Endothelial cell of umbilical vein (primary cell): Measurements from ENCODE around the gene KCNMA1.

Source experiments
- CTCF ChIP-seq, 2 donors: IDR thresholded peaks; 1 replicate in 1 of 2; 2 replicates in 1 of 2; pipeline ENCODE4 v1.5.1; 2011; ENCODE audit warnings: low read length in 2 of 2, mild to moderate bottlenecking in 2 of 2, moderate library complexity in 2 of 2, control low read depth in 1 of 2, inconsistent platforms in 1 of 2, low read depth in 1 of 2; ENCODE audit not compliant: insufficient read depth in 1 of 2; ENCODE audit errors: extremely low read depth in 1 of 2
- EZH2 ChIP-seq: IDR thresholded peaks from 2 replicates; pipeline ENCODE4 v1.6.1; 2012; ENCODE audit warnings: borderline replicate concordance, low read depth, mild to moderate bottlenecking, moderate library complexity, low read length, inconsistent platforms; ENCODE audit not compliant: severe bottlenecking
- FOS ChIP-seq: IDR thresholded peaks from 2 replicates; pipeline ENCODE4 v1.6.1; 2011; ENCODE audit warnings: mild to moderate bottlenecking, low read length, moderate library complexity, borderline replicate concordance; ENCODE audit not compliant: insufficient read depth
- JUN ChIP-seq: IDR thresholded peaks from 2 replicates; pipeline ENCODE4 v1.6.1; 2011; ENCODE audit warnings: borderline replicate concordance, low read depth; ENCODE audit not compliant: insufficient read length, insufficient read depth
- MAX ChIP-seq: IDR thresholded peaks from 2 replicates; pipeline ENCODE4 v1.6.1; 2011; ENCODE audit not compliant: insufficient read depth, insufficient read length
- MYC ChIP-seq: IDR thresholded peaks from one replicate; pipeline ENCODE4 v1.6.1; 2011; ENCODE audit warnings: mild to moderate bottlenecking, low read depth, low read length
- POLR2A ChIP-seq: IDR thresholded peaks from 2 replicates; pipeline ENCODE4 v1.6.1; 2012; ENCODE audit warnings: low read depth, mild to moderate bottlenecking, control low read depth, low read length
- POLR2AphosphoS5 ChIP-seq: IDR thresholded peaks from 2 replicates; pipeline ENCODE4 v1.6.1; 2012; ENCODE audit warnings: low read depth, mild to moderate bottlenecking, control low read depth, low read length, moderate library complexity; ENCODE audit not compliant: insufficient read depth

- TF ChIP-seq POLR2A (no peak), CTCF (IDR thresholded peaks at IDR 0.05; ENCODE audit: extremely low read depth in 1 of 2, insufficient read depth in 1 of 2, low read depth in 1 of 2, low read length in 2 of 2) (no peak), EZH2 (no peak), MAX (no peak), POLR2AphosphoS5 (no peak), FOS (no peak), MYC (no peak), JUN (no peak)
Measured at GRCh38 chr10:77027141-77027540, 610.5 kb downstream of the KCNMA1 start.
